K562 (cell line): ENCODE data around the gene BSCL2. TPM values are rescaled to one million over a fixed set of nuclear protein-coding genes. Genes with fewer than 3 reads are reported as not detected.

Experiments
- CREBBP ChIP-seq: IDR thresholded peaks from one replicate; pipeline ENCODE4 v1.6.1; 2012; ENCODE audit warnings: low read depth, mild to moderate bottlenecking, control low read depth, inconsistent platforms, low read length
- GABPB2 ChIP-seq: fragments of 250-450 bp; sonication (Bioruptor Pico); conservative IDR thresholded peaks from 2 replicates; pipeline ENCODE4 v1.5.1; 2021; ENCODE audit warnings: mild to moderate bottlenecking
- HDAC1 ChIP-seq, 2 experiments: fragments of 450-650 bp; IDR thresholded peaks; 2 replicates each; pipeline ENCODE4 v1.6.1; 2016 to 2017; ENCODE audit warnings: inconsistent platforms in 1 of 2, mild to moderate bottlenecking in 1 of 2, moderate library complexity in 1 of 2
- HIVEP1 ChIP-seq: fragments of 250-450 bp; sonication (Bioruptor Pico); IDR thresholded peaks from 2 replicates; pipeline ENCODE4 v1.4.0; 2020; ENCODE audit warnings: mild to moderate bottlenecking
- HNRNPH1 ChIP-seq: fragments of 200-400 bp; formaldehyde crosslinking; optimal IDR thresholded peaks from 2 replicates; pipeline ENCODE3; 2017; ENCODE audit warnings: low read depth, mild to moderate bottlenecking, low read length, moderate library complexity
- L3MBTL2 ChIP-seq: fragments of 450-650 bp; IDR thresholded peaks from 2 replicates; pipeline ENCODE4 v1.6.1; 2016; ENCODE audit warnings: mild to moderate bottlenecking, moderate library complexity
- MCM5 ChIP-seq: fragments of 450-650 bp; IDR thresholded peaks from 2 replicates; pipeline ENCODE4 v1.6.1; 2016; ENCODE audit warnings: low read depth
- MEF2D ChIP-seq: conservative IDR thresholded peaks from 2 replicates; pipeline ENCODE4 v1.6.1; 2016; ENCODE audit warnings: low read depth, missing genetic modification characterization, missing compliant biosample characterization
- NCOA6 ChIP-seq: fragments of 450-650 bp; IDR thresholded peaks from 2 replicates; pipeline ENCODE4 v1.6.1; 2017; ENCODE audit warnings: mild to moderate bottlenecking
- PHF20 ChIP-seq: fragments of 450-650 bp; IDR thresholded peaks from 2 replicates; pipeline ENCODE4 v1.6.1; 2018; ENCODE audit not compliant: partially characterized antibody
- RBFOX2 ChIP-seq: fragments of 200-400 bp; formaldehyde crosslinking; IDR thresholded peaks from 2 replicates; pipeline ENCODE4 v1.6.1; 2017; ENCODE audit warnings: low read depth, mild to moderate bottlenecking, low read length, moderate library complexity
- RNF2 ChIP-seq: sonication (generic); IDR thresholded peaks from 2 replicates; pipeline ENCODE4 v1.6.1; 2016
- SMAD4 ChIP-seq: fragments of 250-450 bp; sonication (Bioruptor Pico); conservative IDR thresholded peaks from 2 replicates; pipeline ENCODE4 v1.8.0; 2021; ENCODE audit warnings: inconsistent platforms, mild to moderate bottlenecking, moderate library complexity
- ZNF133 ChIP-seq: fragments of 250-450 bp; sonication (Bioruptor Pico); IDR thresholded peaks from 2 replicates; pipeline ENCODE4 v1.4.0; 2020; ENCODE audit warnings: mild to moderate bottlenecking
- ZNF232 ChIP-seq: sonication (generic); formaldehyde crosslinking; IDR thresholded peaks from 2 replicates; pipeline ENCODE4 v1.8.0; 2022; ENCODE audit warnings: mild to moderate bottlenecking, missing genetic modification reagents
- ZNF707 ChIP-seq: fragments of 250-450 bp; sonication (Bioruptor Pico); conservative IDR thresholded peaks from 2 replicates; pipeline ENCODE4 v1.8.0; 2022; ENCODE audit warnings: inconsistent platforms, mild to moderate bottlenecking, moderate library complexity
- ZNF780A ChIP-seq: fragments of 250-450 bp; sonication (Bioruptor Pico); IDR thresholded peaks from 2 replicates; pipeline ENCODE4 v1.5.0; 2021; ENCODE audit warnings: mild to moderate bottlenecking
- polyA plus RNA-seq, 8 experiments: library from polyadenylated mRNA; depleted of rRNA in 4 of 8; stranded (reverse) in 5 of 8; unstranded in 3 of 8; fragments of >200 nt; fragmentation: Nextera tagmentation in 2 of 8; fragmentation: Illumina TruSeq in 1 of 8; extraction: Ambion mirVana in 2 of 8; extraction: Trizol in 1 of 8; gene quantifications; 2 replicates each; pipeline versions ENCODE4 v1.2.1 to v1.2.3, GENCODE V29; 2011 to 2014; ENCODE audit warnings: inconsistent platforms in 1 of 8, missing spikeins in 1 of 8
- total RNA-seq, 7 experiments: library from RNA; depleted of rRNA in 6 of 7; stranded (reverse); fragments of >200 nt in 6 of 7; fragmentation: Illumina TruSeq in 2 of 7; extraction: Trizol in 2 of 7; gene quantifications; 2 replicates each; pipeline versions ENCODE4 v1.2.1 to v1.2.3, GENCODE V29; 2011 to 2021; ENCODE audit warnings: low replicate concordance in 1 of 7
- TF ChIP-seq, protein P1 (sequence below): conservative IDR thresholded peaks from 2 replicates; pipeline ENCODE4 v1.6.1; 2011; ENCODE audit warnings: low read depth, mild to moderate bottlenecking, low read length; ENCODE audit not compliant: control insufficient read depth
- TF ChIP-seq, protein P2 (sequence below), 2 experiments: fragments of 250-450 bp in 1 of 2; fragments of 450-650 bp in 1 of 2; sonication (Bioruptor Pico) in 1 of 2; IDR thresholded peaks; 2 replicates each; pipeline versions ENCODE4 v1.6.1 to v1.8.0; 2016 to 2021; ENCODE audit warnings: mild to moderate bottlenecking in 2 of 2, moderate library complexity in 2 of 2, missing compliant biosample characterization in 1 of 2, missing genetic modification characterization in 1 of 2
- TF ChIP-seq, protein P3 (sequence below): IDR thresholded peaks from 2 replicates; pipeline ENCODE4 v1.6.1; 2012; ENCODE audit warnings: low read depth, low read length, improper control_type of control experiment, borderline replicate concordance
- TF ChIP-seq, protein P4 (sequence below): fragments of 250-450 bp; sonication (Bioruptor Pico); IDR thresholded peaks from 2 replicates; pipeline ENCODE4 v1.8.0; 2022; ENCODE audit warnings: moderate library complexity, mild to moderate bottlenecking, inconsistent platforms
- TF ChIP-seq, protein P5 (sequence below): fragments of 450-650 bp; IDR thresholded peaks from 2 replicates; pipeline ENCODE4 v1.6.1; 2016; ENCODE audit warnings: low read depth, mild to moderate bottlenecking, moderate library complexity

Gene BSCL2
- total and polyA plus RNA-seq, 9 of the 15 experiments (the other 6 are each of a cell fraction or from before 2014, with no cell fraction given): 18.9 to 51.7 (median 35.2) TPM

DNA sequence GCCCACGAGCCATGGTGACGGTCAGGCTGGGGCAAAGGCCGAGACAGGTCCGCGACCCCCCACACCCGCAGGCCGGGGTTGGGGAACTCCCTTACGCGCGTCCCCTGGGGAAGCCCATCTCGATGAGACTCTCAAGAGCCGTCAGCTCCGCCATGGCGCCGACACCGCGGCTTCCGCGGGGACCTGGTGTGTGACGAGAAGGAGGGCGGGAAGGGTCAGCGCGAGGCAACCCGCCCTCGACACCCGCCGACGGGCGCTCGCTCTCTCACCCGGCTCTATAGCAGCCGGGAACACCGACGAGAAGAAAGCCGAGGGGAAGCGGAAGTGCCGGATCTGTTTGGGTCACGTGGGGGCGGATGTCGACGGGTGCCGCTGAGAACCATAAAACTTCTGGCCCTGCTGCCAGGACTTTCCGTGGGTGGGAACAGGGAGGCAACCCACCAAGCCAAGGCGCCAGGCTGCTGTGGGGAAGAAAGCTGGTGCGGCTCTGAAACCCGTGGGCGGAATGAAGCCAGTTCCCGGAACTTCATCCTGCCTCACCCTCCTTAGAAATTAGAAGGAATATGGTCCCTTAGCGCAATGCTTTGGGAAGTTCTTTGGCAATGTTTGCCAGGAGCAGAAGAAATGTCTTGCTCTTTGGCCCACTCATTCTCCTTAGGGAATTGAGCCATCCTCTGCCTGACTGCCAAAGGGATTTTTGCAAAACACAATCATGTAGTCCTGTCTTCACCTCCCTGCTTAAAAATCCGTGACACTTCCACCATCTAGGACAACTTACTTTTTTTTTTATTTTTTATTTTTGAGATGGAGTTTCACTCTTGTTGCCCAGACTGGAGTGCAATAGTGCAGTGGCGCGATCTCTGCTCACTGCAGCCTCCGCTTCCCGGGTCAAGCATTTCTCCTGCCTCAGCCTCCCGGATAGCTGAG is 28.2 kb downstream of the BSCL2 start, which contains the start of gene UBXN1 (continued):
- TF ChIP-seq HNRNPH1 (no peak), ZNF232 (no peak), RBFOX2 (peak; percentile 92), HDAC1 (IDR thresholded peaks at IDR 0.05) (peak in 1 of 2 experiments; percentile 84; a peak in 3 of 4 replicates), ZNF707 (CRISPR knock-in tag) (no peak), HIVEP1 (0 out of 2 replicates have a peak, but pooled peaks have one; percentile 1), CREBBP (no peak), NCOA6 (no peak), SMAD4 (CRISPR knock-in tag) (peak; percentile 75), GABPB2 (CRISPR knock-in tag) (no peak), ZNF133 (CRISPR knock-in tag) (no peak), ZNF780A (CRISPR knock-in tag) (no peak; the same call in 1 of the 2 replicates), RNF2 (no peak; the same call in 1 of the 2 replicates), PHF20 (peak; percentile 89), MCM5 (no peak), MEF2D (tag) (no peak), L3MBTL2 (peak; percentile 91)
- TF ChIP-seq, protein P1, sequence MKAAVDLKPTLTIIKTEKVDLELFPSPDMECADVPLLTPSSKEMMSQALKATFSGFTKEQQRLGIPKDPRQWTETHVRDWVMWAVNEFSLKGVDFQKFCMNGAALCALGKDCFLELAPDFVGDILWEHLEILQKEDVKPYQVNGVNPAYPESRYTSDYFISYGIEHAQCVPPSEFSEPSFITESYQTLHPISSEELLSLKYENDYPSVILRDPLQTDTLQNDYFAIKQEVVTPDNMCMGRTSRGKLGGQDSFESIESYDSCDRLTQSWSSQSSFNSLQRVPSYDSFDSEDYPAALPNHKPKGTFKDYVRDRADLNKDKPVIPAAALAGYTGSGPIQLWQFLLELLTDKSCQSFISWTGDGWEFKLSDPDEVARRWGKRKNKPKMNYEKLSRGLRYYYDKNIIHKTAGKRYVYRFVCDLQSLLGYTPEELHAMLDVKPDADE: no peak
- TF ChIP-seq, protein P2, sequence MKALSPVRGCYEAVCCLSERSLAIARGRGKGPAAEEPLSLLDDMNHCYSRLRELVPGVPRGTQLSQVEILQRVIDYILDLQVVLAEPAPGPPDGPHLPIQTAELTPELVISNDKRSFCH (CRISPR knock-in tag; IDR thresholded peaks at IDR 0.05): no peak
- TF ChIP-seq, protein P2 (tag; IDR thresholded peaks at IDR 0.05): peak; percentile 63; the same call in 1 of the 2 replicates
- TF ChIP-seq, protein P3, sequence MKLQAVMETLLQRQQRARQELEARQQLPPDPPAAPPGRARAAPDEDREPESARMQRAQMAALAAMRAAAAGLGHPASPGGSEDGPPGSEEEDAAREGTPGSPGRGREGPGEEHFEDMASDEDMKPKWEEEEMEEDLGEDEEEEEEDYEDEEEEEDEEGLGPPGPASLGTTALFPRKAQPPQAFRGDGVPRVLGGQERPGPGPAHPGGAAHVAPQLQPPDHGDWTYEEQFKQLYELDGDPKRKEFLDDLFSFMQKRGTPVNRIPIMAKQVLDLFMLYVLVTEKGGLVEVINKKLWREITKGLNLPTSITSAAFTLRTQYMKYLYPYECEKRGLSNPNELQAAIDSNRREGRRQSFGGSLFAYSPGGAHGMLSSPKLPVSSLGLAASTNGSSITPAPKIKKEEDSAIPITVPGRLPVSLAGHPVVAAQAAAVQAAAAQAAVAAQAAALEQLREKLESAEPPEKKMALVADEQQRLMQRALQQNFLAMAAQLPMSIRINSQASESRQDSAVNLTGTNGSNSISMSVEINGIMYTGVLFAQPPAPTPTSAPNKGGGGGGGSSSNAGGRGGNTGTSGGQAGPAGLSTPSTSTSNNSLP: no peak
- TF ChIP-seq, protein P4, sequence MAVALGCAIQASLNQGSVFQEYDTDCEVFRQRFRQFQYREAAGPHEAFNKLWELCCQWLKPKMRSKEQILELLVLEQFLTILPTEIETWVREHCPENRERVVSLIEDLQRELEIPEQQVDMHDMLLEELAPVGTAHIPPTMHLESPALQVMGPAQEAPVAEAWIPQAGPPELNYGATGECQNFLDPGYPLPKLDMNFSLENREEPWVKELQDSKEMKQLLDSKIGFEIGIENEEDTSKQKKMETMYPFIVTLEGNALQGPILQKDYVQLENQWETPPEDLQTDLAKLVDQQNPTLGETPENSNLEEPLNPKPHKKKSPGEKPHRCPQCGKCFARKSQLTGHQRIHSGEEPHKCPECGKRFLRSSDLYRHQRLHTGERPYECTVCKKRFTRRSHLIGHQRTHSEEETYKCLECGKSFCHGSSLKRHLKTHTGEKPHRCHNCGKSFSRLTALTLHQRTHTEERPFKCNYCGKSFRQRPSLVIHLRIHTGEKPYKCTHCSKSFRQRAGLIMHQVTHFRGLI (CRISPR knock-in tag): no peak
- TF ChIP-seq, protein P5, sequence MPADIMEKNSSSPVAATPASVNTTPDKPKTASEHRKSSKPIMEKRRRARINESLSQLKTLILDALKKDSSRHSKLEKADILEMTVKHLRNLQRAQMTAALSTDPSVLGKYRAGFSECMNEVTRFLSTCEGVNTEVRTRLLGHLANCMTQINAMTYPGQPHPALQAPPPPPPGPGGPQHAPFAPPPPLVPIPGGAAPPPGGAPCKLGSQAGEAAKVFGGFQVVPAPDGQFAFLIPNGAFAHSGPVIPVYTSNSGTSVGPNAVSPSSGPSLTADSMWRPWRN: no peak
